CD14-positive monocyte (primary cell): ENCODE data around the gene TTC7B. TPM values are rescaled to one million over a fixed set of nuclear protein-coding genes. Genes with fewer than 3 reads are reported as not detected.

Experiments used
- DNase-seq, 3 donors: peaks; one replicate each; pipeline ENCODE4 v3.0.0-alpha.2; 2011 to 2022
- H2AFZ ChIP-seq: 2 replicates; pipeline ENCODE4 v1.6.0; 2012; ENCODE audit warnings: mild to moderate bottlenecking, low read depth, low read length, inconsistent platforms; ENCODE audit not compliant: insufficient read depth, poor library complexity, severe bottlenecking
- H3K27ac ChIP-seq, 2 donors: 1 replicate in 1 of 2; 2 replicates in 1 of 2; pipeline ENCODE4 v1.5.1; 2012 to 2013; ENCODE audit warnings: low read length in 2 of 2, control low read depth in 1 of 2, inconsistent platforms in 1 of 2, low read depth in 1 of 2, mild to moderate bottlenecking in 1 of 2
- H3K27me3 ChIP-seq, 2 donors: one replicate each; pipeline versions ENCODE4 v1.6.0 to v1.6.1; 2011 to 2013; ENCODE audit warnings: low read length in 2 of 2; ENCODE audit not compliant: control insufficient read depth in 2 of 2, insufficient read depth in 2 of 2
- H3K36me3 ChIP-seq, 2 donors: replicated peaks in 1 of 2; 1 replicate in 1 of 2; 2 replicates in 1 of 2; pipeline versions ENCODE4 v1.5.1 to v1.6.1; 2012 to 2013; ENCODE audit warnings: low read length in 2 of 2, control low read depth in 1 of 2, inconsistent platforms in 1 of 2, mild to moderate bottlenecking in 1 of 2; ENCODE audit not compliant: insufficient read depth in 2 of 2, control insufficient read depth in 1 of 2
- H3K4me1 ChIP-seq, 2 donors: 1 replicate in 1 of 2; 2 replicates in 1 of 2; pipeline versions ENCODE4 v1.5.1 to v1.6.1; 2012 to 2013; ENCODE audit warnings: low read length in 2 of 2, control low read depth in 1 of 2, inconsistent platforms in 1 of 2, mild to moderate bottlenecking in 1 of 2, moderate library complexity in 1 of 2; ENCODE audit not compliant: insufficient read depth in 2 of 2, control insufficient read depth in 1 of 2
- H3K4me2 ChIP-seq: replicated peaks from 2 replicates; pipeline ENCODE3; 2012; ENCODE audit warnings: low read length, moderate library complexity, mild to moderate bottlenecking; ENCODE audit not compliant: poor library complexity, severe bottlenecking; ENCODE audit errors: extremely low read depth
- H3K4me3 ChIP-seq, 3 experiments: fragments of 200-600 bp in 1 of 3; sonication (generic) in 1 of 3; replicated peaks in 1 of 3; 1 replicate in 2 of 3; 2 replicates in 1 of 3; pipeline ENCODE4 v1.5.1; 2011 to 2013; ENCODE audit warnings: low read length in 3 of 3, mild to moderate bottlenecking in 3 of 3, control low read depth in 2 of 3, low read depth in 2 of 3, inconsistent platforms in 1 of 3, moderate library complexity in 1 of 3
- H3K79me2 ChIP-seq: 2 replicates; pipeline ENCODE4 v1.6.0; 2012; ENCODE audit warnings: mild to moderate bottlenecking, control low read depth, inconsistent platforms, low read length, moderate library complexity; ENCODE audit not compliant: insufficient read depth
- H3K9ac ChIP-seq: 2 replicates; pipeline ENCODE4 v1.6.0; 2017; ENCODE audit warnings: low read length, mild to moderate bottlenecking; ENCODE audit not compliant: insufficient read depth, poor library complexity, severe bottlenecking
- H3K9me3 ChIP-seq, 2 donors: replicated peaks in 1 of 2; 1 replicate in 1 of 2; 2 replicates in 1 of 2; pipeline versions ENCODE4 v1.5.1 to v1.6.1; 2012 to 2013; ENCODE audit warnings: low read length in 2 of 2, control low read depth in 1 of 2; ENCODE audit not compliant: control insufficient read depth in 1 of 2, insufficient read depth in 1 of 2
- H4K20me1 ChIP-seq: 2 replicates; pipeline ENCODE4 v1.6.0; 2012; ENCODE audit warnings: mild to moderate bottlenecking, low read length, control low read depth, moderate library complexity; ENCODE audit not compliant: insufficient read depth
- H3K27ac Mint-ChIP-seq, 7 donors: one replicate each; pipeline ENCODE4 v1.8.0; 2020; ENCODE audit warnings: mild to moderate bottlenecking in 7 of 7, mixed read lengths in 7 of 7, moderate library complexity in 6 of 7, inconsistent platforms in 2 of 7
- H3K27me3 Mint-ChIP-seq, 3 donors: one replicate each; pipeline ENCODE4 v1.8.0; 2021 to 2022; ENCODE audit warnings: low read depth in 3 of 3, mild to moderate bottlenecking in 3 of 3, mixed read lengths in 3 of 3, moderate library complexity in 3 of 3, inconsistent platforms in 1 of 3
- H3K36me3 Mint-ChIP-seq, 2 donors: one replicate each; pipeline ENCODE4 v1.8.0; 2020; ENCODE audit warnings: mixed read lengths in 2 of 2, inconsistent platforms in 1 of 2, mild to moderate bottlenecking in 1 of 2
- H3K4me1 Mint-ChIP-seq: one replicate; pipeline ENCODE4 v1.8.0; 2020; ENCODE audit warnings: mild to moderate bottlenecking, mixed read lengths
- H3K4me3 Mint-ChIP-seq, 2 donors: one replicate each; pipeline ENCODE4 v1.8.0; 2020; ENCODE audit warnings: mild to moderate bottlenecking in 2 of 2, mixed read lengths in 2 of 2, moderate library complexity in 1 of 2
- H3K9me3 Mint-ChIP-seq, 7 donors: one replicate each; pipeline ENCODE4 v1.8.0; 2020 to 2022; ENCODE audit warnings: mixed read lengths in 7 of 7, mild to moderate bottlenecking in 6 of 7, moderate library complexity in 6 of 7, inconsistent platforms in 2 of 7
- CTCF ChIP-seq: fragments of 200-600 bp; IDR thresholded peaks from one replicate; pipeline ENCODE4 v1.8.0; 2022; ENCODE audit warnings: antibody characterized with exemption, mild to moderate bottlenecking
- WGBS: methylation state at CpG from one replicate; pipeline ENCODE4 v1.1.5; 2013; ENCODE audit warnings: missing lambda C conversion rate; ENCODE audit not compliant: insufficient coverage; 5-methylcytosine and 5-hydroxymethylcytosine counted together
- intact Hi-C, 2 donors: fragments of 100-400 bp; cut with micrococcal nuclease; formaldehyde crosslinking; loops; one replicate each; pipeline versions ENCODE4 v1.15.0 to v1.15.1; 2023
- polyA plus RNA-seq, 3 donors: library from polyadenylated mRNA; depleted of rRNA in 1 of 3; unstranded in 2 of 3; stranded (reverse) in 1 of 3; fragments of 300-500 nt in 2 of 3; fragments of >200 nt in 1 of 3; fragmentation: Illumina TruSeq in 2 of 3; gene quantifications; 1 replicate in 2 of 3; 2 replicates in 1 of 3; pipeline ENCODE4 v1.2.3, GENCODE V29; 2012 to 2021

Gene TTC7B
- polyA plus RNA-seq, 3 donors: 0.87 to 2.6 (median 1.2) TPM

GRCh38 chr14:90508036-90508435 lies 308.2 kb downstream of the TTC7B start:
- no peaks in the 10 kb centered on the region for H3K4me1 ChIP-seq
- DNase-seq: no peak
- no peaks in the 10 kb centered on the region for H3K36me3 ChIP-seq
- no peak overlapping the region for H3K9ac ChIP-seq
- H4K20me1 ChIP-seq: no peaks in the 10 kb centered on the region
- Mint-ChIP-seq H3K9me3 (peaks cover 0 to 2% (median 0%) of the 10 kb centered on the region in 7 donors), H3K36me3 (no peaks in the 10 kb centered on the region), H3K27me3 (peaks cover 21 to 28% (median 24%) of the 10 kb centered on the region in 3 donors), H3K4me3 (peak overlapping the region in 1 of 2 donors; percentile 26), H3K4me1 (peaks cover 8% of the 10 kb centered on the region), H3K27ac (no peak overlapping the region)
- intact Hi-C loops: no loop called here
- H3K9me3 ChIP-seq: no peaks in the 10 kb centered on the region
- H3K27ac ChIP-seq: no peak overlapping the region
- H2AFZ ChIP-seq: no peak overlapping the region
- H3K79me2 ChIP-seq: no peaks in the 10 kb centered on the region
- TF ChIP-seq CTCF: no peak
- H3K4me2 ChIP-seq: no peak overlapping the region
- H3K4me3 ChIP-seq: no peak overlapping the region
- H3K27me3 ChIP-seq: peaks cover 0 to 10% of the 10 kb centered on the region in 2 donors
- WGBS: 52% methylated on average over 3 of the region's 9 CpGs

DNA sequence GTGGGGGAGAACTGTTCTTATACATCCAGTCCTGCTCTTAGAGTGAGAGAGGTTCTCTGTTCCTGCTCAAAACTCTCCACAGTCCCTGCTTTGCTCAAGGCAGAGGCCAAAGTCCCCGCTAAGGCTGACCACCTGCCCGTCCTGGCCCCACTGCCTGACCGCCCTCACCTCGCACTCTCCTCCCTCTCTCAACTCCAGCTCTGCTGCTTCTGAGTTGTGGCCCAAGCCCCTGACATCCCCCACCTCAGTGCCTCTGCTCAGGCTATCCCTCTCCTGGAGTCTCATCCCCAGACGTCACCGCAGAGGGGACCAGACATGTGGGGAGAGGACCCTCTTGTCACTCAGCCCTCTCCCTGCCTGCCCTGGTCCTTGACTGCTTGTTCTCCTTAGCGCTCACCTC lies 308.8 kb downstream of the TTC7B start:
- intact Hi-C loops: no loop called here
- Mint-ChIP-seq H3K4me1 (peaks cover 8% of the 10 kb centered on the region), H3K9me3 (peaks cover 0 to 2% (median 0%) of the 10 kb centered on the region in 7 donors), H3K36me3 (no peaks in the 10 kb centered on the region), H3K4me3 (no peak overlapping the region), H3K27me3 (peaks cover 21 to 28% (median 24%) of the 10 kb centered on the region in 3 donors), H3K27ac (no peak overlapping the region)
- 96% methylated on average over 5 of the region's 7 CpGs for WGBS
- no peak for DNase-seq
- Histone ChIP-seq H3K79me2 (no peaks in the 10 kb centered on the region), H3K4me1 (no peaks in the 10 kb centered on the region), H4K20me1 (no peaks in the 10 kb centered on the region), H3K27ac (no peak overlapping the region), H3K9ac (no peak overlapping the region), H3K27me3 (peaks cover 0 to 10% of the 10 kb centered on the region in 2 donors), H2AFZ (no peak overlapping the region), H3K9me3 (no peaks in the 10 kb centered on the region), H3K4me3 (no peak overlapping the region), H3K4me2 (no peak overlapping the region), H3K36me3 (no peaks in the 10 kb centered on the region)
- no peak for TF ChIP-seq CTCF
